K562 treated with DMSO at 1 percent for 48 hours (cell line): ENCODE data around the gene SLC6A20. TPM values are rescaled to one million over a fixed set of nuclear protein-coding genes. Genes with fewer than 3 reads are reported as not detected.

ENCODE experiments used
- total RNA-seq: library from RNA; unstranded; fragments of 300-600 nt; gene quantifications from 2 replicates; pipeline ENCODE4 v1.2.3, GENCODE V29; 2022; ENCODE audit warnings: low replicate concordance; ENCODE audit errors: extremely low read depth

The SLC6A20 gene, protein sequence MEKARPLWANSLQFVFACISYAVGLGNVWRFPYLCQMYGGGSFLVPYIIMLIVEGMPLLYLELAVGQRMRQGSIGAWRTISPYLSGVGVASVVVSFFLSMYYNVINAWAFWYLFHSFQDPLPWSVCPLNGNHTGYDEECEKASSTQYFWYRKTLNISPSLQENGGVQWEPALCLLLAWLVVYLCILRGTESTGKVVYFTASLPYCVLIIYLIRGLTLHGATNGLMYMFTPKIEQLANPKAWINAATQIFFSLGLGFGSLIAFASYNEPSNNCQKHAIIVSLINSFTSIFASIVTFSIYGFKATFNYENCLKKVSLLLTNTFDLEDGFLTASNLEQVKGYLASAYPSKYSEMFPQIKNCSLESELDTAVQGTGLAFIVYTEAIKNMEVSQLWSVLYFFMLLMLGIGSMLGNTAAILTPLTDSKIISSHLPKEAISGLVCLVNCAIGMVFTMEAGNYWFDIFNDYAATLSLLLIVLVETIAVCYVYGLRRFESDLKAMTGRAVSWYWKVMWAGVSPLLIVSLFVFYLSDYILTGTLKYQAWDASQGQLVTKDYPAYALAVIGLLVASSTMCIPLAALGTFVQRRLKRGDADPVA
- total RNA-seq: not detected in 2 replicates

DNA sequence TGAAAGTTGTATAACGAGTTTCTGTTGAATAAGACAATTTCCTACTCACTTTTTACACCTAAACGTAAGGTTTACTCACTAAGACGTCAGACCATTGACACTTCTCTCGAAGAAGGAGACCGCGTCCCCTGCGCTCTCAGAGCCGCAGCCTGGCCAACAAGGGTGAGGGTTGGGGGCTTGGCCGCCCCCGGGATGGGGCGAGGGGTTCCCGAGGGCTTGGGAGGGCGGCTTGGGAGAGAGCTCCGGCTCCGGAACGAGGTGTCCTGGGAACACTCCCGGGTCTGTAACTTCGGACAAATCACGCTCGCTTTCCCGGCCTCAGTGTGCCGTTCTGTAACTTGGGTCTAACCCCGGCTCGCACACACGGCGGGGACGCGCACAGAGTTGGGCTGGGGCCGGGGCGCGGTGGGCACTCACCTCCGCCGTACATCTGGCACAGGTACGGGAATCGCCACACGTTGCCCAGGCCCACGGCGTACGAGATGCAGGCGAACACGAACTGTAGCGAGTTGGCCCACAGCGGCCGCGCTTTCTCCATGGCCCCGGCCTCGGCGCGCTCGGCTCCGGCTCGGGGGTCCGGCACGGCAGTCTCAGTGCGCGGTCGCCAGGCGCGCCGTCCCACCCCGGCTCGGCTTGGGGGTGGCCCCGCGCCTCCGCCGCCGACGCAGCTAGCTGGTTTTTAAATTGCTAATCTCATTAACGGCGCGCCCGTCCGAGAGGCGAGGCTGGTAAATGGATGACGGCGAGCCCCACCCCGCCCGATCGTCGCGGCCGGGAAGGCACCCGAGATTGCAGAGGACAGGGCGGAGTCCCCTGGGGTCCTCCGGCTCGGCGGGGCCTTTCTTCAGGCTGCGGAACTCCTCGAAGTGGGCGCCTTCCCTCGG lies at the start of gene SLC6A20:
SLC6A20 (minus strand) TSS at position 655 of the 884 bp plus-strand sequence; CDS start at position 538, 117 bp downstream.

DNA sequence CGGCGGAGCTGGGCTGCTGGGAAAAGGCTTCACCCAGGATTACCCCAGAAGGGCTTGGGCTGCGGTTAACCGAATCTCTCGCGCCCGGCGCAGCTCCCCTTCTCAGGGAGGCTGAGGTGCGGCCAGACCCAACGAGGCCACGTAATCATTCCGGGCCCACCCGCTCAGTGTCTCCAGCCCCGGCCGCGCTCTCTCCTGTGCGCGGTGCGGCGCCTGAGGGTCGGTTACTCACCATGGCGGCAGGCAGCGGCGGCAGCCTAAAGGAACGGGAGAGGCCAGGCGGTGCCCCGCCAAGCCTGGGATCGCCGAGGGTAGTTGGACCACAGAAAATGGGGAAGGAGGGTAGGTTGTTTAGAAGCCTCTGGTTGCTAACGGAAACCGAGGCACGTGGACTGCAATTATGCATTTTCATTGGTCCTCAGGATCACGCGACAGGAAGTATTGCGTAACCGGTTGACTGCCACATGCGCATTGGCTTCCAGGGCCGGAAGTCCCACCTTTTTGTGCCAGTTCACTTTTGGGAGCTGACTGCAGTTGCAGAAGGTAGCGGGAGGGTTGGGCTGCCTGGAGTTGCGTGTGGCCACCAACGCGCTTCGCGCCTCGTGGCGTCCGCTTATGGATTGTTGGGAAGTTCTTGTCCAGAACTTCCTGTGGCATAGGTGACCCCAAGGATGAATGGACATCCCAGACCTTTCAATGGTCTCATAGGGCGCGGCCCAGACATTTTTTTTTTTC lies 45.6 kb upstream of the SLC6A20 start, which contains the start of gene LZTFL1:
LZTFL1 (minus strand) TSS at position 363 of the 735 bp plus-strand sequence; CDS start at position 235, 128 bp downstream.

Other genes with a start within 250 kb of the SLC6A20 start
- not detected in 2 replicates for gene LIMD1, start 201.8 kb downstream of the SLC6A20 start, total RNA-seq
- gene SACM1L, start 107.1 kb downstream of the SLC6A20 start, total RNA-seq: not detected in 2 replicates
- not detected in 2 replicates for gene LZTFL1, start 45.6 kb upstream of the SLC6A20 start, total RNA-seq
- not detected in 2 replicates for gene CCR9, start 90.0 kb upstream of the SLC6A20 start, total RNA-seq
- gene CXCR6, start 146.9 kb upstream of the SLC6A20 start, total RNA-seq: not detected in 2 replicates
- not detected in 2 replicates for gene FYCO1, start 199.3 kb upstream of the SLC6A20 start, total RNA-seq
- not detected in 2 replicates for gene XCR1, start 230.9 kb upstream of the SLC6A20 start, total RNA-seq